Astrocyte of the cerebellum (primary cell): Measurements from ENCODE around the gene CHCHD6.

Source experiments
- DNase-seq: peaks from one replicate; pipeline ENCODE4 v3.0.0-alpha.2; 2011; ENCODE audit warnings: low read depth
- H3K4me3 ChIP-seq: 2 replicates; pipeline ENCODE4 v1.5.1; 2011; ENCODE audit warnings: mild to moderate bottlenecking, low read depth, low read length, moderate library complexity
- in situ Hi-C: cut with HindIII; loops from 2 replicates; pipeline ENCODE4 v1.10.0; 2017; ENCODE audit warnings: low sequenced_read_pairs
- TF ChIP-seq, protein P1 (sequence below): IDR thresholded peaks from 2 replicates; pipeline ENCODE4 v1.5.1; 2012; ENCODE audit warnings: low read length, low read depth, moderate library complexity, mild to moderate bottlenecking; ENCODE audit errors: missing control alignments

The CHCHD6 gene

DNA sequence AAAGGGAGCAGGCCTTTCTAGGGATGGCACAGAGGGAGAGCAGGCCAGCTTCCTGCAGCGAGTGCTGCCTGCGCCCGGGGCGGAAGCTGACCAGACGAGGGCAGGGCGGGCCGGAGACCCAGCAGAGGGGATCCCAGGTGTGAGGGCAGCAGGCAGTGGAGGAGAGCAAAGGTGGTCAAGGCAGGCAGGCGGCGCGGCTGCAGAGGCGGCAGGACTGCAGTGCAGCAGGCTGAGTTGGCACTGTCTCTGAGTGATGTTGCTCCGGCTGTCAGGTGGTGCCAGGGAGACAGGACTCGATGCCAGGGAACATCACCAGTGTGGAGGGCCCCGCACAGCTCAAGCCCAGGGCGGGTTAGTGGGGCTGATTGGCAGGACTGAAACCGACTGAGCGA is 256.6 kb downstream of the CHCHD6 start:
- in situ Hi-C loops: no loop called here
- H3K4me3 ChIP-seq: no peak overlapping the region
- TF ChIP-seq, protein P1, sequence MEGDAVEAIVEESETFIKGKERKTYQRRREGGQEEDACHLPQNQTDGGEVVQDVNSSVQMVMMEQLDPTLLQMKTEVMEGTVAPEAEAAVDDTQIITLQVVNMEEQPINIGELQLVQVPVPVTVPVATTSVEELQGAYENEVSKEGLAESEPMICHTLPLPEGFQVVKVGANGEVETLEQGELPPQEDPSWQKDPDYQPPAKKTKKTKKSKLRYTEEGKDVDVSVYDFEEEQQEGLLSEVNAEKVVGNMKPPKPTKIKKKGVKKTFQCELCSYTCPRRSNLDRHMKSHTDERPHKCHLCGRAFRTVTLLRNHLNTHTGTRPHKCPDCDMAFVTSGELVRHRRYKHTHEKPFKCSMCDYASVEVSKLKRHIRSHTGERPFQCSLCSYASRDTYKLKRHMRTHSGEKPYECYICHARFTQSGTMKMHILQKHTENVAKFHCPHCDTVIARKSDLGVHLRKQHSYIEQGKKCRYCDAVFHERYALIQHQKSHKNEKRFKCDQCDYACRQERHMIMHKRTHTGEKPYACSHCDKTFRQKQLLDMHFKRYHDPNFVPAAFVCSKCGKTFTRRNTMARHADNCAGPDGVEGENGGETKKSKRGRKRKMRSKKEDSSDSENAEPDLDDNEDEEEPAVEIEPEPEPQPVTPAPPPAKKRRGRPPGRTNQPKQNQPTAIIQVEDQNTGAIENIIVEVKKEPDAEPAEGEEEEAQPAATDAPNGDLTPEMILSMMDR: no peak
- DNase-seq: no peak

DNA sequence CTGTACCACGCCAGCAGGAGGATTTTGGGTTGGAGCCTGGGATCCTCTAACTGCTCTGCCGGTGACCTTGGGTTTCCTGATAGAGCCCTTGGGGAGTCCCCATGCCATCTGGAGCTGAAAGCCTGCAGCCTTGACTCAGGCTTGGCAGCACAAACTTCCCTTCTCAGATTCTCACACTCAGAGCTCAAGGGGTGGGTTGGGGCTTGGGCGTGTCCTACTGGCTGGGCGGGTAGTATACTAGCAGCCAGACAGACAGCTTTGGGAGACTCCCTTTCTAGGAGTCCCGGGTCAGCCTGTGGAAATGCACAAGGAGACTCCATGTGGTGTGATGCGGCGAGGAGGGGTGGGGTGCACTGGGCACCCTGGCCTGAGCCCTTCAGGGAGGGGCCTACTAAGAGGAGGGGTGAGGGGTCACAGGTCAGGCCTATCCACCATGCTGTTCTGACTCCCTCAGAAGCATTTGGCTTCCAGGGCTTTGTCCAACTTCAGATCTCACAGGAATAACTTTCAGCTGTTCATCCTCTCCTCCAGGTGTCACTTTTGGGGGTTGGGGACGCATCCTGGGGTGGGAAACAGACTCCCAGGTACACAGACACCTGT is 257.3 kb downstream of the CHCHD6 start:
- H3K4me3 ChIP-seq: no peak overlapping the region
- no peak for DNase-seq
- in situ Hi-C loops: no loop called here
- TF ChIP-seq, protein P1: no peak

DNA sequence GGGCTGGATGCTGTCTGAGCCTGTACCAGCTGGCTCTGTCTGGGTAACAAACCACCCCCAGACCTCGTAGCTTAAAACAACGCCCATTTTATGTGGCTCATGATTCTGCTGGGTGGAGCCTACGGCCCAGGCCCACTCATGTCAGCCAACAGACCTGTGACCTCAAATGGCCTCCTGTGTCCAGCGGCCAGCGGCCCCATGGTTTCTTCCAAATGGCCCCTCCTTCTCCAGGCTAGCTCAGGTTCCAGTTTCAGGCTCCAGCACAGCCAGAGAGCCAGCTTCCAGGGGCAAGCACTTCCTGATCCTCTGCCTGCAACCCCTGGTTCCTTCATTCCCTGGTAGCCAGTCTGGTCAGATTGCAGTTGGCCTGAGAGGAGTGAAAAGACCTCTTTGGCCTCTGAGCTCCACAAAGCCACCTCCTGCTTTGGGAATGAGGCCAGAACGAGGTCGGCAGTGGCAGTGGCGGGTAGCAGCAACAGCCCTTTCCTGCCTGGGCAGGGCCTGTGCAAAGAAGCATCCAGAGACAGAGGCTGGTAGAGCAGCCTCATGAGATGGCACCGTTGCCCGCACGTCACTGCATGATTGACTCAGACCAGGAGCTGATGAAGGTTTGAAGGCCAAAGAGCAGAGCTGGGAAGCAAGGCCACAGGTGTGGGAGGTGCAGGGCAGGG is 257.9 kb downstream of the CHCHD6 start:
- no peak for DNase-seq
- in situ Hi-C loops: no loop called here
- TF ChIP-seq, protein P1: no peak
- no peak overlapping the region for H3K4me3 ChIP-seq

DNA sequence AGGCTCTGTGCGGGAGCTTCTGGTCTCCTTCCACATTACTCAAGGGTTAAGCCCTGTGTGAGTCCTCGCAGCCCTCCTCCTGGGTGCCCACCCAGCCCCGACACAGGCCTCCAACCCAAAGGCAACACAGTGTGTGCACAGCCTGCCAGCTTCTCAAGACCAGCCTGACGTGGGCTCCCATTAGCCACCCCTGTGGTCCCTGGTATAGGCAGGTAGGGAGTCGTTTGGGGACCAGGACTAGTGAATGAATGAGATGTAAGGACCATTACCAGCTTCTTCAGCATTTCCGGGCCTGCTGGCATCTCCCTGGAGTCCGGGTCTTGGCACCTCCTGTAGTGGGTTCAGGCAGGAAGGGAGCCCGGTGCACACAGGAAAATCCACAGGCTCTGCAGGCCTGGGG is 258.7 kb downstream of the CHCHD6 start:
- no peak overlapping the region for H3K4me3 ChIP-seq
- in situ Hi-C loops: no loop called here
- TF ChIP-seq, protein P1: no peak
- DNase-seq: no peak

DNA sequence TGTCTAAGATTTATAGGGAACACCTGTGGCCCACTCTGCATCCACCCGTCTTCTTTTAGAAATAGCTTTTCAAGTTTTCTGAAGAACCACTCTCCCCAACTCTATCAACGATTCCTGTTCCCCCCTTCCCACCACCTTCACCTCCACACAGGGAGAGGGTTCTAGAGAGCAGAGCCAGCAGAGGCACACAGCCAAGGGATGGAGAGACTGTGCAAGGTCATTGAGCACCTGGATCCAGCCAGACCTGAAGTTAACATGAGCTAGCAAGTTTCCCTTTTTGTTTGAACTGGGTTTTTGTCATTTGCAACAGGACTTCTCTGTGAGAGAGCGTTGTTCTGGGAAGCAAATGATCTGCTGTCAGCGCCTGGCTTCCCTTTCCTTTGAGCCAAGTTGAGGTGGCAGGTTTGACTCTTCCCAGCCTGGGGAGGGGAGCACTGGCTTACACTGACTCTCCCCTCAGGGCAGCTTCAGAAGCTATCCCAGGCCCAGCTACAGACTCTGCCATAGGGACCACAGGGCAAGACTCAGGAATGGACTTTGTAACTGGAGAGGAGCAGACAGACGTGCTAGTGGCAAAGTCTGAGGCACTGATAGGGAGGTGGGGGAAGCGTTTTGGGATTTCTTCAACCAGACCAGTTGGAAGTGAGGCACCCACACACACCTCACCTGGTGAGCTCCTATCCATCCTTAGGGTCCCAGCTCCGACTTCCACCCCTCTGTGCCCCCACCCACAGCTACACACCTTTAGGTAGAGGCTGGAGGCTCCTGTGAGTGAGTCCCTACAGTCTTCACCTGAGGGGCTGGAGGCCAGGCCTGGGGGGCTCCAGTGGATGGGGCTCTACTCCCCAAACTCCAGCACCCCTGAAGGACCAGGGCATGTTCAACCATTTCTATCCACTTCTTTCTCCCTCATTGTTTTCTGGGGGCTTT is 259.5 kb downstream of the CHCHD6 start:
- TF ChIP-seq, protein P1: no peak
- no peak for DNase-seq
- in situ Hi-C loops: no loop called here
- no peak overlapping the region for H3K4me3 ChIP-seq

DNA sequence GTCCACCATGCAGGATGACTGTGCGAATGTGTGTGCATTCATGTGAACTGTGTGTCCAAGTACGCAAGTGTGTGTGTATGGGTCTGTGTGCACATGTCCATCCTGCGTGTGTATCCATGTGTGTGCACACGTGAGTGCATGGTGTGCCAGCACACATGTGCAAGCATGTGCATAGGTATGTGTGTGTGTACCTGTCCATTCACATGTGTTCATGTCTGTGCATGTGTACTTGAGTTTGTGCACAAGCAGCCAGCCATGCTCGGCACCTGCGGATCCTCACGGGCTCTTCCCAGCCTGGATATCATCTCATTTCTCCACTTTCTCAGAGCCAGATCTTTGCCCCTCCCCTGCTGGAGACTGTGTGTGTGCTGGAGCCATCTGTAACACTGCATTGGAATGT is 260.2 kb downstream of the CHCHD6 start:
- TF ChIP-seq, protein P1: no peak
- H3K4me3 ChIP-seq: no peak overlapping the region
- DNase-seq: no peak
- in situ Hi-C loops: no loop called here
